Endothelial cell of umbilical vein (primary cell): Measurements from ENCODE around the gene PTTG2. TPM values are rescaled to one million over a fixed set of nuclear protein-coding genes. Genes with fewer than 3 reads are reported as not detected.

Experiments used
- BruUV-seq: library from RNA; stranded (reverse); fragments of 400-500 nt; replicated peaks from 2 replicates; lab custom pipeline; 2021; lab: Mats Ljungman, UMichigan
- CTCF ChIA-PET: fragments of 300-600, 350-600 bp; sonication (Branson Sonifier 250); formaldehyde crosslinking; loops from one replicate; lab custom pipeline; 2021; ENCODE audit warnings: antibody characterized with exemption, inconsistent platforms; lab: Charles Lee
- POLR2A ChIA-PET: fragments of 300-600, 350-600 bp; sonication (Branson Sonifier 250); formaldehyde crosslinking; loops from one replicate; lab custom pipeline; 2021; ENCODE audit warnings: antibody characterized with exemption, inconsistent platforms; lab: Charles Lee
- DNase-seq: peaks from one replicate; pipeline ENCODE4 v3.0.0-alpha.2; 2011; ENCODE audit warnings: low read depth, low spot score
- FAIRE-seq: peaks from 2 replicates; lab custom pipeline; 2011; peaks lifted over from hg19 to GRCh38; lab: Jason Lieb, UNC
- H2AFZ ChIP-seq: 2 replicates; pipeline ENCODE4 v1.6.0; 2012; ENCODE audit warnings: low read depth, low read length, control low read depth, inconsistent platforms
- H3K27ac ChIP-seq: 2 replicates; pipeline ENCODE4 v1.5.1; 2011; ENCODE audit warnings: low read depth, mild to moderate bottlenecking, control low read depth, low read length, moderate library complexity; ENCODE audit not compliant: insufficient read depth
- H3K27me3 ChIP-seq, 2 experiments: 2 replicates each; pipeline versions ENCODE4 v1.6.0 to v1.6.1; 2011; ENCODE audit warnings: low read length in 2 of 2, mixed read lengths in 1 of 2; ENCODE audit not compliant: control insufficient read depth in 2 of 2, insufficient read depth in 2 of 2
- H3K36me3 ChIP-seq, 2 experiments: 2 replicates in 1 of 2; 3 replicates in 1 of 2; pipeline ENCODE4 v1.5.1; 2011; ENCODE audit warnings: low read length in 2 of 2, mild to moderate bottlenecking in 1 of 2, moderate library complexity in 1 of 2; ENCODE audit not compliant: control insufficient read depth in 2 of 2, insufficient read depth in 2 of 2; ENCODE audit errors: extremely low read depth in 1 of 2
- H3K4me1 ChIP-seq: 3 replicates; pipeline ENCODE4 v1.5.1; 2011; ENCODE audit warnings: mild to moderate bottlenecking, low read length; ENCODE audit not compliant: control insufficient read depth, insufficient read depth; ENCODE audit errors: extremely low read depth
- H3K4me2 ChIP-seq: 2 replicates; pipeline ENCODE4 v1.6.1; 2011; ENCODE audit warnings: low read length, control low read depth, mixed read lengths; ENCODE audit not compliant: insufficient read depth
- H3K4me3 ChIP-seq, 3 experiments: fragments of 200-600 bp in 1 of 3; sonication (generic), shearing (Covaris generic) in 1 of 3; replicated peaks in 1 of 3; 2 replicates each; pipeline ENCODE4 v1.5.1; 2011 to 2016; ENCODE audit warnings: control low read depth in 3 of 3, low read length in 3 of 3, mild to moderate bottlenecking in 2 of 3, inconsistent platforms in 1 of 3, low read depth in 1 of 3, moderate library complexity in 1 of 3; ENCODE audit not compliant: insufficient read depth in 1 of 3
- H3K79me2 ChIP-seq: 2 replicates; pipeline ENCODE4 v1.6.0; 2012; ENCODE audit warnings: low read length, inconsistent platforms; ENCODE audit not compliant: control insufficient read depth, insufficient read depth
- H3K9ac ChIP-seq: replicated peaks from 2 replicates; pipeline ENCODE3; 2011; ENCODE audit warnings: low read length, control low read depth; ENCODE audit not compliant: insufficient read depth; ENCODE audit errors: extremely low read depth
- H3K9me1 ChIP-seq: replicated peaks from 3 replicates; pipeline ENCODE4 v1.6.0; 2011; ENCODE audit warnings: mild to moderate bottlenecking, low read length; ENCODE audit not compliant: control insufficient read depth, insufficient read depth; ENCODE audit errors: extremely low read depth
- H3K9me3 ChIP-seq: replicated peaks from 2 replicates; pipeline ENCODE4 v1.5.1; 2012; ENCODE audit warnings: low read length, inconsistent platforms; ENCODE audit not compliant: control insufficient read depth, insufficient read depth
- H4K20me1 ChIP-seq: replicated peaks from 2 replicates; pipeline ENCODE3; 2011; ENCODE audit warnings: mild to moderate bottlenecking, low read length; ENCODE audit not compliant: control insufficient read depth, insufficient read depth; ENCODE audit errors: extremely low read depth
- CTCF ChIP-seq, 2 donors: IDR thresholded peaks; 1 replicate in 1 of 2; 2 replicates in 1 of 2; pipeline ENCODE4 v1.5.1; 2011; ENCODE audit warnings: low read length in 2 of 2, mild to moderate bottlenecking in 2 of 2, moderate library complexity in 2 of 2, control low read depth in 1 of 2, inconsistent platforms in 1 of 2, low read depth in 1 of 2; ENCODE audit not compliant: insufficient read depth in 1 of 2; ENCODE audit errors: extremely low read depth in 1 of 2
- EZH2 ChIP-seq: IDR thresholded peaks from 2 replicates; pipeline ENCODE4 v1.6.1; 2012; ENCODE audit warnings: borderline replicate concordance, low read depth, mild to moderate bottlenecking, moderate library complexity, low read length, inconsistent platforms; ENCODE audit not compliant: severe bottlenecking
- FOS ChIP-seq: IDR thresholded peaks from 2 replicates; pipeline ENCODE4 v1.6.1; 2011; ENCODE audit warnings: mild to moderate bottlenecking, low read length, moderate library complexity, borderline replicate concordance; ENCODE audit not compliant: insufficient read depth
- GATA2 ChIP-seq: IDR thresholded peaks from 2 replicates; pipeline ENCODE4 v1.7.0; 2011; ENCODE audit warnings: low read depth, mild to moderate bottlenecking, moderate library complexity, mixed read lengths, low read length; ENCODE audit not compliant: insufficient read length, insufficient read depth
- JUN ChIP-seq: IDR thresholded peaks from 2 replicates; pipeline ENCODE4 v1.6.1; 2011; ENCODE audit warnings: borderline replicate concordance, low read depth; ENCODE audit not compliant: insufficient read length, insufficient read depth
- MAX ChIP-seq: IDR thresholded peaks from 2 replicates; pipeline ENCODE4 v1.6.1; 2011; ENCODE audit not compliant: insufficient read depth, insufficient read length
- MYC ChIP-seq: IDR thresholded peaks from one replicate; pipeline ENCODE4 v1.6.1; 2011; ENCODE audit warnings: mild to moderate bottlenecking, low read depth, low read length
- POLR2A ChIP-seq: IDR thresholded peaks from 2 replicates; pipeline ENCODE4 v1.6.1; 2012; ENCODE audit warnings: low read depth, mild to moderate bottlenecking, control low read depth, low read length
- POLR2AphosphoS5 ChIP-seq: IDR thresholded peaks from 2 replicates; pipeline ENCODE4 v1.6.1; 2012; ENCODE audit warnings: low read depth, mild to moderate bottlenecking, control low read depth, low read length, moderate library complexity; ENCODE audit not compliant: insufficient read depth
- dilution Hi-C: fragments of 300-500 bp; cut with MboI; formaldehyde crosslinking; loops from one replicate; pipeline ENCODE4 v1.15.0; 2019; ENCODE audit warnings: low sequenced_read_pairs; ENCODE audit not compliant: extremely low pct_ligation_motif_present
- intact Hi-C: fragments of 100-400 bp; cut with micrococcal nuclease; formaldehyde crosslinking; loops from one replicate; pipeline ENCODE4 v1.10.0; 2022
- polyA plus RNA-seq, 4 experiments: library from polyadenylated mRNA; depleted of rRNA in 3 of 4; stranded (reverse) in 3 of 4; unstranded in 1 of 4; fragments of >200 nt; gene quantifications; 2 replicates each; pipeline versions ENCODE4 v1.2.1 to v1.2.3, GENCODE V29; 2011 to 2012; ENCODE audit warnings: missing spikeins in 1 of 4
- total RNA-seq: library from RNA; stranded (reverse); gene quantifications from 2 replicates; pipeline ENCODE4 v1.2.3, GENCODE V29; 2021

Gene PTTG2
- total and polyA plus RNA-seq, 2 donors (not counting 3 experiments of a cell fraction or from before 2014, with no cell fraction given), result not detected

DNA sequence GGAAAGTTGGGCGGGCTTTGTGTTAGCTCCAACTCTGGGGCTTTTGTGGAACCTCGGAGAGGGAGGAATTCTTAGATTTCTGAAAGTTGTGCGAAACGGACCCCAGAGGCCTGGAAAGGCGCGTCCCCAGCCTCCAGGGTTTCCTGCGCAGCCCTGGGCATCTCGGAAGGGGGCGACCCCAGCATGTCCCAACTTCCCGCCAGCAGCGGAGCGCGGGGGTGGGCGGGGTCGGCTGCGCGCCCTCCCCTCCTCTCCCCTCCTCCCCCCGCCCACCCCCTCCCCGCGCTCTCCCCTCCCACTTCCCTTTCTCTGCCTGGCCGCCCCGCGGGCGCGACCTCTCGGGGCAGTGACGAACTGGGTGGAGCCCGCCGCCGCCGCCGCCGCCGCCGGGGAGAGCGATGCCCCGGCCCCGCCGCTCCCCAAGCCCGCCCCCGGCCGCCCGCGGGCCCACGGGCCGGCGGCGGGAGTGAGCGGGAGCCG is 16.8 kb downstream of the PTTG2 start:
- no TSS peak for BruUV-seq
- Histone ChIP-seq H3K9me1 (no peaks in the 10 kb centered on the region), H2AFZ (peak overlapping the region; percentile 75), H3K79me2 (peaks cover 25% of the 10 kb centered on the region), H3K4me3 (peak overlapping the region; percentile 21 to 77 (median 74)), H3K27ac (peak overlapping the region; percentile 83), H4K20me1 (no peaks in the 10 kb centered on the region), H3K4me2 (peak overlapping the region; percentile 26), H3K9ac (peak overlapping the region; percentile 89), H3K9me3 (no peaks in the 10 kb centered on the region), H3K4me1 (peaks cover 13% of the 10 kb centered on the region), H3K27me3 (no peaks in the 10 kb centered on the region), H3K36me3 (no peaks in the 10 kb centered on the region)
- POLR2A ChIA-PET, result no interaction called here
- dilution Hi-C loops, result no loop called here
- intact Hi-C loops, result loop anchor here (1.0 to 5.0 kb wide), 6 partner anchors 58 to 374 kb away; partner anchors contain the start of genes RELL1 and TBC1D1
- FAIRE-seq (peak; percentile 50), DNase-seq (peak; percentile 51)
- TF ChIP-seq GATA2 (no peak), MAX (no peak), CTCF (IDR thresholded peaks at IDR 0.05; ENCODE audit: extremely low read depth in 1 of 2, insufficient read depth in 1 of 2, low read depth in 1 of 2, low read length in 2 of 2) (no peak), EZH2 (no peak), FOS (no peak), POLR2A (no peak), JUN (no peak), POLR2AphosphoS5 (no peak), MYC (no peak)
- CTCF ChIA-PET, result interaction anchor here (1.2 to 3.2 kb wide), 5 partner anchors 10 to 58 kb away, joined by 3 to 17 read pairs (median 4); no protein-coding TSS in a partner anchor
